Keratinocyte (primary cell): ENCODE data around the gene PPTC7. TPM values are rescaled to one million over a fixed set of nuclear protein-coding genes. Genes with fewer than 3 reads are reported as not detected.

ENCODE experiments used
- DNase-seq: peaks from one replicate; pipeline ENCODE4 v3.0.0-alpha.2; 2011; ENCODE audit warnings: low read depth, missing footprints, low spot score
- FAIRE-seq: peaks from 2 replicates; lab custom pipeline; 2011; peaks lifted over from hg19 to GRCh38; lab: Jason Lieb, UNC
- H2AFZ ChIP-seq: 2 replicates; pipeline ENCODE4 v1.6.0; 2012; ENCODE audit warnings: low read length, control low read depth, inconsistent platforms; ENCODE audit not compliant: control insufficient read depth
- H3K27ac ChIP-seq: 2 replicates; pipeline ENCODE4 v1.5.1; 2011; ENCODE audit warnings: low read length; ENCODE audit not compliant: control insufficient read depth, insufficient read depth
- H3K27me3 ChIP-seq: 3 replicates; pipeline ENCODE4 v1.6.0; 2011; ENCODE audit warnings: low read length; ENCODE audit not compliant: control insufficient read depth, insufficient read depth; ENCODE audit errors: extremely low read depth
- H3K36me3 ChIP-seq, 2 experiments: 2 replicates in 1 of 2; 3 replicates in 1 of 2; pipeline ENCODE4 v1.5.1; 2011; ENCODE audit warnings: low read length in 2 of 2, mild to moderate bottlenecking in 1 of 2; ENCODE audit not compliant: control insufficient read depth in 2 of 2, insufficient read depth in 2 of 2; ENCODE audit errors: extremely low read depth in 1 of 2
- H3K4me1 ChIP-seq: 3 replicates; pipeline ENCODE4 v1.5.1; 2011; ENCODE audit warnings: low read length; ENCODE audit not compliant: control insufficient read depth, insufficient read depth; ENCODE audit errors: extremely low read depth
- H3K4me2 ChIP-seq: 3 replicates; pipeline ENCODE4 v1.6.0; 2011; ENCODE audit warnings: low read depth, low read length; ENCODE audit not compliant: control insufficient read depth, insufficient read depth; ENCODE audit errors: extremely low read depth
- H3K4me3 ChIP-seq, 3 experiments: fragments of 200-600 bp in 1 of 3; sonication (generic) in 1 of 3; 2 replicates in 2 of 3; 3 replicates in 1 of 3; pipeline ENCODE4 v1.5.1; 2011 to 2016; ENCODE audit warnings: low read length in 3 of 3, mild to moderate bottlenecking in 3 of 3, control low read depth in 2 of 3, inconsistent platforms in 1 of 3, low read depth in 1 of 3, mixed read lengths in 1 of 3, mixed run types in 1 of 3, moderate library complexity in 1 of 3; ENCODE audit not compliant: control insufficient read depth in 2 of 3, insufficient read depth in 2 of 3; ENCODE audit errors: extremely low read depth in 1 of 3
- H3K79me2 ChIP-seq: 2 replicates; pipeline ENCODE4 v1.6.0; 2012; ENCODE audit warnings: low read length; ENCODE audit not compliant: control insufficient read depth, insufficient read depth
- H3K9ac ChIP-seq: 3 replicates; pipeline ENCODE4 v1.6.0; 2011; ENCODE audit warnings: low read length; ENCODE audit not compliant: control insufficient read depth, insufficient read depth; ENCODE audit errors: extremely low read depth
- H3K9me1 ChIP-seq: 3 replicates; pipeline ENCODE4 v1.6.0; 2011; ENCODE audit warnings: low read length; ENCODE audit not compliant: control insufficient read depth, insufficient read depth; ENCODE audit errors: extremely low read depth
- H3K9me3 ChIP-seq: 2 replicates; pipeline ENCODE4 v1.5.1; 2012; ENCODE audit warnings: low read depth, low read length; ENCODE audit not compliant: control insufficient read depth
- H4K20me1 ChIP-seq: 3 replicates; pipeline ENCODE4 v1.6.0; 2011; ENCODE audit warnings: low read length; ENCODE audit not compliant: control insufficient read depth, insufficient read depth; ENCODE audit errors: extremely low read depth
- CTCF ChIP-seq, 3 experiments: IDR thresholded peaks in 1 of 3; conservative IDR thresholded peaks in 1 of 3; optimal IDR thresholded peaks in 1 of 3; 2 replicates in 2 of 3; 3 replicates in 1 of 3; pipeline versions ENCODE3 to v1.5.1; 2011; ENCODE audit warnings: low read length in 3 of 3, mild to moderate bottlenecking in 3 of 3, moderate library complexity in 2 of 3, control low read depth in 1 of 3, inconsistent platforms in 1 of 3; ENCODE audit not compliant: insufficient read depth in 2 of 3; ENCODE audit errors: extremely low read depth in 1 of 3
- EZH2 ChIP-seq: IDR thresholded peaks from one replicate; pipeline ENCODE4 v1.6.1; 2012; ENCODE audit warnings: inconsistent platforms, mild to moderate bottlenecking, low read length, moderate library complexity
- dilution Hi-C: fragments of 300-500 bp; cut with MboI; formaldehyde crosslinking; loops from one replicate; pipeline ENCODE4 v1.7.0; 2020; ENCODE audit warnings: low sequenced_read_pairs; ENCODE audit not compliant: extremely low pct_ligation_motif_present
- polyA minus RNA-seq, 3 experiments: library from RNA; depleted of rRNA, polyadenylated mRNA; stranded (reverse); fragments of >200 nt; gene quantifications; 1 replicate in 1 of 3; 2 replicates in 1 of 3; 3 replicates in 1 of 3; pipeline ENCODE4 v1.2.3, GENCODE V29; 2011
- polyA plus RNA-seq, 5 experiments: library from polyadenylated mRNA; depleted of rRNA in 3 of 5; stranded (reverse) in 3 of 5; stranded (forward) in 1 of 5; unstranded in 1 of 5; fragments of >200 nt; gene quantifications; 1 replicate in 1 of 5; 2 replicates in 3 of 5; 3 replicates in 1 of 5; pipeline versions ENCODE4 v1.2.1 to v1.2.3, GENCODE V29; 2011 to 2012; ENCODE audit warnings: missing spikeins in 2 of 5, low read depth in 1 of 5, low replicate concordance in 1 of 5

PPTC7 gene
- 23.3 to 35.9 TPM (median 23.7 TPM) in 3 replicates for polyA plus RNA-seq
- 5.6 TPM for polyA plus RNA-seq (2011; ENCODE audit: low read depth)
- polyA plus RNA-seq (2011; cell fraction: cytosol; rRNA removed): 14.6 and 27.5 TPM in 2 replicates
- polyA plus RNA-seq (2011; cell fraction: nucleus; rRNA removed): 21.6 and 28.6 TPM in 2 replicates
- 16.2 and 20.7 TPM in 2 replicates for polyA plus RNA-seq (2012; ENCODE audit: low replicate concordance)
- 35.9 to 44.9 TPM (median 36.5 TPM) in 3 replicates for polyA minus RNA-seq
- polyA minus RNA-seq (2011; cell fraction: cytosol; rRNA and poly(A)+ RNA removed): 27.0 TPM
- 17.8 and 30.9 TPM in 2 replicates for polyA minus RNA-seq (2011; cell fraction: nucleus; rRNA and poly(A)+ RNA removed)

GRCh38 chr12:110583137-110584059, at the start of gene PPTC7:
Gene PPTC7 (minus strand): TSS chr12:110583318. CDS start chr12:110583031, 287 bp downstream.
- peaks cover 11% of the 10 kb centered on the region for H4K20me1 ChIP-seq
- dilution Hi-C loops: no loop called here
- FAIRE-seq (no peak), DNase-seq (peak; percentile 63)
- H3K36me3 ChIP-seq: no peaks in the 10 kb centered on the region
- H3K9me1 ChIP-seq: no peaks in the 10 kb centered on the region
- peaks cover 43% of the 10 kb centered on the region for H3K79me2 ChIP-seq
- H3K4me1 ChIP-seq: peaks cover 49% of the 10 kb centered on the region
- H3K27ac ChIP-seq: peak within 1 kb of the TSS; percentile 97
- H3K4me2 ChIP-seq: peak within 1 kb of the TSS; percentile 99
- peak within 1 kb of the TSS; percentile 97 to 99 (median 98) for H3K4me3 ChIP-seq
- H2AFZ ChIP-seq: peak within 1 kb of the TSS; percentile 72
- no peaks in the 10 kb centered on the region for H3K27me3 ChIP-seq
- H3K9me3 ChIP-seq: no peaks in the 10 kb centered on the region
- H3K9ac ChIP-seq: peak within 1 kb of the TSS; percentile 99
- TF ChIP-seq CTCF (optimal IDR thresholded peaks at IDR 0.05 in 1 of 3, IDR thresholded peaks at IDR 0.05 in 1 of 3, conservative IDR thresholded peaks at IDR 0.05 in 1 of 3; ENCODE audit: extremely low read depth in 1 of 3, insufficient read depth in 2 of 3, low read length in 3 of 3): no peak
- no peak for TF ChIP-seq EZH2

GRCh38 chr12:110627500-110628195, 44.5 kb upstream of the PPTC7 start:
- H3K4me1 ChIP-seq: no peaks in the 10 kb centered on the region
- no peaks in the 10 kb centered on the region for H3K9me1 ChIP-seq
- TF ChIP-seq EZH2 (no peak), CTCF (optimal IDR thresholded peaks at IDR 0.05 in 1 of 3, IDR thresholded peaks at IDR 0.05 in 1 of 3, conservative IDR thresholded peaks at IDR 0.05 in 1 of 3; ENCODE audit: extremely low read depth in 1 of 3, insufficient read depth in 2 of 3, low read length in 3 of 3) (no peak)
- no peaks in the 10 kb centered on the region for H3K79me2 ChIP-seq
- no peak for DNase-seq
- dilution Hi-C loops: no loop called here
- H3K4me2 ChIP-seq: no peak overlapping the region
- no peak overlapping the region for H3K9ac ChIP-seq
- no peaks in the 10 kb centered on the region for H3K9me3 ChIP-seq
- H4K20me1 ChIP-seq: no peaks in the 10 kb centered on the region
- no peaks in the 10 kb centered on the region for H3K27me3 ChIP-seq
- H3K36me3 ChIP-seq: peaks cover 0 to 2% of the 10 kb centered on the region in 2 experiments
- no peak overlapping the region for H3K27ac ChIP-seq
- no peak overlapping the region for H2AFZ ChIP-seq
- H3K4me3 ChIP-seq: no peak overlapping the region
- no peak for FAIRE-seq
